OCI-LY3 (cell line): ENCODE results near the gene KDELR1.

ENCODE experiments used
- H2AFZ ChIP-seq: fragments of 200-600, 300-600 bp; shearing (Covaris generic); 2 replicates; pipeline ENCODE4 v1.6.0; 2014; ENCODE audit warnings: antibody characterized with exemption, low read depth, low read length
- H3K27ac ChIP-seq: fragments of 200-600, 300-600 bp; sonication (generic); 2 replicates; pipeline ENCODE4 v1.5.1; 2014; ENCODE audit warnings: mild to moderate bottlenecking, low read length, moderate library complexity, mixed read lengths
- H3K27me3 ChIP-seq: fragments of 200-600, 300-600 bp; sonication (generic); 2 replicates; pipeline ENCODE4 v1.6.1; 2014; ENCODE audit warnings: low read depth, low read length, mixed read lengths
- H3K36me3 ChIP-seq: fragments of 200-600, 300-600 bp; sonication (generic); replicated peaks from 2 replicates; pipeline ENCODE3; 2014; ENCODE audit warnings: low read depth, low read length, mixed read lengths
- H3K4me1 ChIP-seq: fragments of 300-600, 200-600 bp; sonication (generic); 2 replicates; pipeline ENCODE4 v1.6.1; 2014; ENCODE audit warnings: low read length, mixed read lengths
- H3K4me2 ChIP-seq: fragments of 200-600, 300-600 bp; sonication (generic); 2 replicates; pipeline ENCODE4 v1.6.1; 2014; ENCODE audit warnings: low read length, mixed read lengths
- H3K4me3 ChIP-seq: fragments of 300-600, 200-600 bp; sonication (generic); 2 replicates; pipeline ENCODE4 v1.5.1; 2014; ENCODE audit warnings: antibody characterized with exemption, mild to moderate bottlenecking, low read length, moderate library complexity
- H3K79me2 ChIP-seq: fragments of 300-600, 200-600 bp; shearing (Covaris generic); 2 replicates; pipeline ENCODE4 v1.6.1; 2014; ENCODE audit warnings: mild to moderate bottlenecking, low read length, mixed read lengths
- H3K9ac ChIP-seq: fragments of 300-600, 200-600 bp; shearing (Covaris generic); 2 replicates; pipeline ENCODE4 v1.6.0; 2014; ENCODE audit warnings: mild to moderate bottlenecking, low read length, moderate library complexity
- H3K9me3 ChIP-seq: fragments of 200-600, 300-600 bp; shearing (Covaris generic); 2 replicates; pipeline ENCODE4 v1.6.1; 2014; ENCODE audit warnings: low read length, mixed read lengths; ENCODE audit not compliant: insufficient read depth
- H4K20me1 ChIP-seq: fragments of 200-600, 300-600 bp; sonication (generic); 2 replicates; pipeline ENCODE4 v1.6.1; 2016; ENCODE audit warnings: low read length, mixed read lengths; ENCODE audit not compliant: insufficient read depth
- CTCF ChIP-seq: fragments of 200-600, 300-600 bp; sonication (generic); IDR thresholded peaks from 2 replicates; pipeline ENCODE4 v1.5.1; 2014; ENCODE audit warnings: antibody characterized with exemption, low read length, low read depth
- EZH2phosphoT487 ChIP-seq: fragments of 200-600 bp; shearing (Covaris generic); IDR thresholded peaks from 2 replicates; pipeline ENCODE4 v1.6.1; 2018; ENCODE audit warnings: antibody characterized with exemption, mixed run types, low read depth

KDELR1 gene

GRCh38 chr19:48342841-48343540, 48.4 kb downstream of the KDELR1 start:
- no peaks in the 10 kb centered on the region for H3K9me3 ChIP-seq
- no peak overlapping the region for H3K4me3 ChIP-seq
- no peaks in the 10 kb centered on the region for H3K27me3 ChIP-seq
- H2AFZ ChIP-seq: no peak overlapping the region
- no peak overlapping the region for H3K4me2 ChIP-seq
- no peaks in the 10 kb centered on the region for H4K20me1 ChIP-seq
- H3K27ac ChIP-seq: no peak overlapping the region
- no peaks in the 10 kb centered on the region for H3K4me1 ChIP-seq
- H3K9ac ChIP-seq: no peak overlapping the region
- H3K79me2 ChIP-seq: no peaks in the 10 kb centered on the region
- TF ChIP-seq CTCF (no peak), EZH2phosphoT487 (no peak)
- H3K36me3 ChIP-seq: no peaks in the 10 kb centered on the region

DNA sequence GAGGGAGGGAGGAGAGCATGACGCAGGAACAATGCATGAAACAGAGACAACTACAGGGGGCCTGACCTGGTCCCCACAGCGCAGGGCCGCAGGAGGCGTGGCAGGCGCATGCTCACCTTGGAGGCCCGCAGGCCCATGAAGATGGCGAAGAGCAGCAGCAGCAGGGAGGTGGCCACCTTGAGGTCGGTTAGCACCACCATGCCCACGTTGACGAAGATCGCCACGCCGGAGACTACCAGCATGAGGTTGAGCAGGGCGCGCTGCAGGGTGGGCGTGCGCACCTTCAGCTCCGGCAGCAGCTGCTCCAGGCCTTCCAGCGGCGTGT, 49.0 kb downstream of the KDELR1 start:
- Histone ChIP-seq H3K27ac (no peak overlapping the region), H3K79me2 (no peaks in the 10 kb centered on the region), H3K27me3 (no peaks in the 10 kb centered on the region), H3K9ac (no peak overlapping the region), H2AFZ (no peak overlapping the region), H4K20me1 (no peaks in the 10 kb centered on the region), H3K4me1 (no peaks in the 10 kb centered on the region), H3K4me3 (no peak overlapping the region), H3K9me3 (no peaks in the 10 kb centered on the region), H3K4me2 (no peak overlapping the region), H3K36me3 (no peaks in the 10 kb centered on the region)
- TF ChIP-seq EZH2phosphoT487 (no peak), CTCF (no peak)

- no peak for TF ChIP-seq EZH2phosphoT487
- no peak for TF ChIP-seq CTCF
- Histone ChIP-seq H3K27me3 (no peaks in the 10 kb centered on the region), H3K79me2 (no peaks in the 10 kb centered on the region), H3K4me1 (no peaks in the 10 kb centered on the region), H3K36me3 (no peaks in the 10 kb centered on the region), H3K9ac (no peak overlapping the region), H2AFZ (no peak overlapping the region), H3K27ac (no peak overlapping the region), H4K20me1 (no peaks in the 10 kb centered on the region), H3K4me3 (no peak overlapping the region), H3K4me2 (no peak overlapping the region), H3K9me3 (no peaks in the 10 kb centered on the region)
These were observed 49.6 kb downstream of the KDELR1 start for GRCh38 chr19:48341515-48342413.

GRCh38 chr19:48340995-48341394, 50.4 kb downstream of the KDELR1 start:
- Histone ChIP-seq H4K20me1 (no peaks in the 10 kb centered on the region), H3K27ac (no peak overlapping the region), H3K79me2 (no peaks in the 10 kb centered on the region), H3K9me3 (no peaks in the 10 kb centered on the region), H3K27me3 (no peaks in the 10 kb centered on the region), H3K4me1 (no peaks in the 10 kb centered on the region), H3K4me2 (no peak overlapping the region), H2AFZ (no peak overlapping the region), H3K4me3 (no peak overlapping the region), H3K9ac (no peak overlapping the region), H3K36me3 (no peaks in the 10 kb centered on the region)
- TF ChIP-seq EZH2phosphoT487 (no peak), CTCF (no peak)
